Measurements from ENCODE around the gene PAH.

The PAH gene

DNA sequence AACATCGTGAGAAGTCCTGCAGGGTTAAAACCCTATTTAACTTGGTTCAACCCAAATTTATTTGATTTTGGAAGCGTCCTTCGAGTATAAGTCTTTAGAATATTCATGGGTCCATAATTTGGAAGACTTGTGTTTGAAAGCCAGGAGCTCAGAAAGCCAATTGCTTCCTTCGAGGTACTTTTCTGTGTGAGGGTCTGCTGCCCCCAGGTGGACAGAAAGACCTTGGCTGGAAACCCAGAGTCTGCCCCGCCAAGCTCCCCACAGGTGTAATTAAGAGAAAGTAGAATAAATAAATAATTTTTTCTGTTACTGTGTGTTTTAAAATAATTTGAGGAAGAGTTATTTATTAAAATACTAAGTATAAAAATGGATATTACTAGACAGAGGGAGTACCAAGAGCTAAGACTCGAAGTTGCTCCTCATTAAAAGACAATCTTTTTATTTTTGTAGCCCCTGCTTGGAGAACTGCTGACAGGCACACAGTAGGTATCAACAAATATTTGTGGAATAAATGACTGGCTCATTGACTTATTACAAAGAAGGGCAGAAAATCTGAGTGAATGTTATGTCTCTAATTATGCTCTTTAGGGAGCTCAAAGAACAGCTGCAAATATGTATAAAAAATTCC is 105.8 kb downstream of the PAH start:
- TF ChIP-seq, protein P1, sequence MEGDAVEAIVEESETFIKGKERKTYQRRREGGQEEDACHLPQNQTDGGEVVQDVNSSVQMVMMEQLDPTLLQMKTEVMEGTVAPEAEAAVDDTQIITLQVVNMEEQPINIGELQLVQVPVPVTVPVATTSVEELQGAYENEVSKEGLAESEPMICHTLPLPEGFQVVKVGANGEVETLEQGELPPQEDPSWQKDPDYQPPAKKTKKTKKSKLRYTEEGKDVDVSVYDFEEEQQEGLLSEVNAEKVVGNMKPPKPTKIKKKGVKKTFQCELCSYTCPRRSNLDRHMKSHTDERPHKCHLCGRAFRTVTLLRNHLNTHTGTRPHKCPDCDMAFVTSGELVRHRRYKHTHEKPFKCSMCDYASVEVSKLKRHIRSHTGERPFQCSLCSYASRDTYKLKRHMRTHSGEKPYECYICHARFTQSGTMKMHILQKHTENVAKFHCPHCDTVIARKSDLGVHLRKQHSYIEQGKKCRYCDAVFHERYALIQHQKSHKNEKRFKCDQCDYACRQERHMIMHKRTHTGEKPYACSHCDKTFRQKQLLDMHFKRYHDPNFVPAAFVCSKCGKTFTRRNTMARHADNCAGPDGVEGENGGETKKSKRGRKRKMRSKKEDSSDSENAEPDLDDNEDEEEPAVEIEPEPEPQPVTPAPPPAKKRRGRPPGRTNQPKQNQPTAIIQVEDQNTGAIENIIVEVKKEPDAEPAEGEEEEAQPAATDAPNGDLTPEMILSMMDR (IDR thresholded peaks at IDR 0.05): no peak
- Histone ChIP-seq H3K4me3 (no peak overlapping the region), H3K27ac (no peak overlapping the region)
- DNase-seq (ENCODE audit: low spot score): no peak

DNA sequence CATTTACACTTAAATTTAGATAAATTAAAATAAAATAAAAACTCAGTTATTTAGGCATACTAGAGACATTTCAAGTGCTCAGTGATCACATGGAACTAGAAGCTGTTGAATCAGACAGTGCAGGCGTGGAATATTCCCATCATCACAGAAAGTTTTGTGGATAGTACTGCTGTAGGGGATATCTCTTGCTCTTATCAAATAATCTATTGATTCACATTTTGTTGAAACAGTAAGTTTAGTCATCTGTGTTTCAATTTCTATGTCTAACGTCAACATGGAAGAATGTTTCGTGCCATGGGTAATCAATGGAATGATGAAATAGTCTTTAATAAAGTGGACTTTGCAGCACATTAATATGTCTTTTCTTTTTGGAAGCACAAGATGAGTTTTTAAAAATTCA is 108.6 kb downstream of the PAH start:
- TF ChIP-seq, protein P1 (IDR thresholded peaks at IDR 0.05): no peak
- Histone ChIP-seq H3K4me3 (no peak overlapping the region), H3K27ac (no peak overlapping the region)
- no peak for DNase-seq (ENCODE audit: low spot score)

DNA sequence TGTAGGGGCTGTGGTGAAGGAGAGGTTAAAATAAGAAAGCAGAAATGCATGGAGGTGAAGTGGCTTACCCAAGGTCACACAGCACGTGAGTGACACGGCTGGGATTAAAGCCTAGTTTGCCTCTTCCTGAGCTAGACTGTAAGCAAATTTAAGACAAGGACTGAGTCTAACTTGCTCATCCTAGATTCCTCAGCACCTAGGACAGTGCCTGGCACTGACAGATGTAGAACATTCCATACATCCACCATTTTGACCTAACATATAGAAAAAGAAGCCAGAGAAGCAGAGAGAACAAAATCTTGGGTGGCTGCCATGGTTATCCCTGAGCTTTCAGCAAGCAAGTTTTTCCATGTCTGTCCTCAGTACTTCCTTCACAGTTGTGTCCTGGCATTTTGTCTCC is 110.5 kb downstream of the PAH start:
- no peak for DNase-seq (ENCODE audit: low spot score)
- TF ChIP-seq, protein P1 (IDR thresholded peaks at IDR 0.05): no peak
- no peak overlapping the region for H3K27ac ChIP-seq
- no peak overlapping the region for H3K4me3 ChIP-seq

DNA sequence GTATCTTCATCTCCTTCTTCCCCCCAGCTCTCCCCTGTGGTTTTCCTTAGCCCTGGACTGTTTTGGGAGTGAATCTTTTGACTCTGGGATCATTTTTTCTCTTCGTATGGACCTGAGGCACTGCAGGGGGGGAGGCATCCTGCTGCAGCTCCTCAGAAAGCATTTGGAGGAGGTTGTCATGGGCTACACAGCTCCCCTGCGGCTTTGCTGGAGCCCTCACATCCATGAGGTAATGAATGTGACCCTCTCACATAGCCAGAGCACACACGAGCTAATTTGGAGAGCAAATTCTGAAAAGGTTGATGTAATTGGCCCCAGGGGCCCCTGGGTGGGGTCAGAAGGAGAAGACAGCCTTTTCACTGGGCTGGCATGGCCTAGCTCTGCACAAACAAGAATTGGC is 110.9 kb downstream of the PAH start:
- TF ChIP-seq, protein P1 (IDR thresholded peaks at IDR 0.05): no peak
- no peak for DNase-seq (ENCODE audit: low spot score)
- no peak overlapping the region for H3K4me3 ChIP-seq
- H3K27ac ChIP-seq: no peak overlapping the region

DNA sequence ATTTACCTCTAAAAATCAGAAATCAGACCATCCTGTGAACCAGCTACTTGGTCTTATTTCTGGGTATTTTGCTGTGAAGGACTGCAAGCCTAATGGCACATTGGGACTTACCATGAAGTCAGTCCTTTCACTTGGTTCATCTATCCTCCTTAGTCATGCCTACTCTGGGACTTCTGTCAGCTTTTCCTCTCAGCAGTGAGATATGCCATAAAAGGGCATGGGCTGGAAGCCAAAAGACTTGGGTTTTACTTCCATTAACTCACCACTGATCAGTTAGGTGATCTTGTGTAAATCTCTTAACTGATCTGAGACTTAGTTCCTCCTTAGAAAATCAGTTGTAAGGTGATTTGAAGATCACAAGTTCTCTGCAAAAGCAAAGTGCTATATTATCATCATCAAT is 116.5 kb downstream of the PAH start:
- Histone ChIP-seq H3K4me3 (no peak overlapping the region), H3K27ac (no peak overlapping the region)
- TF ChIP-seq, protein P1 (IDR thresholded peaks at IDR 0.05): no peak
- no peak for DNase-seq (ENCODE audit: low spot score)

DNA sequence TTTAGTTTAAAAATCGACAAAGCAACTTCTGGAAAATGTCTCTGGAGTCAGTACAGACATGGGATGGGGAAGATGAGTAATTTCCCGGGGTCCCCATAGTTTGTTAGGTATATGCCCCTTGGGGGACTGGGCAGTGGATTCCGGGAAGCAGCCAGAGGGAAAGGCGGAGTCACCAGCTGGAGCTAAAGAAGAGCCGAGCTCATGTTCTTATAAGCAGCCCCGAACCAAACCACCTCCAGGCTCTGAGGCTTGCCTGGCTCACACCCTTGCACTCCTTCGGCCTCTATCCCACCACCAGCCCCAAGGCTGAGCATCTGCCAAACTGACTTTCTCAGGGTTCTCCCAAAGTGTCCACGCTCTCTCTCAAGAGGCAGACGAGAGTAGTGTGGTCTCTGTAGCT is 117.8 kb downstream of the PAH start:
- no peak overlapping the region for H3K4me3 ChIP-seq
- TF ChIP-seq, protein P1 (IDR thresholded peaks at IDR 0.05): no peak
- no peak for DNase-seq (ENCODE audit: low spot score)

DNA sequence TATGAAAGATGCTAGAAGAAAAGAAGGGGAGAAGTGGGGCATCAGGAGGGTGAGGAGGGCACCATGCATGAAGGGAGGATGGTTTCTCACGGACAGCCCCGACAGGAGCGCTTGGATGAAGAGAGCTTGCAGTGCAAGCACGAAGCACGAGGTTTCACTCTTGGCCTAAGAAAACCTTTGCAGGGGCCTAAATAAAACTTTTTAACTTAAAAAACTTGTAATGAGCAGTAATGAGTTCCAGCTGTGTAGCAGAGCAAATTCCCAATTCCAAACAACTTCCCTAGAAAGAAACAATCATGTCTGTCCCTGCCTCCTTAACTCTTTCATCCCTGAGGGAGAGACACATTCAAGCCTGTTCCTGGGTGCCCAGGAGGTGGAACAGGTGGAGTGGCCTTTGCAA is 119.5 kb downstream of the PAH start:
- Histone ChIP-seq H3K27ac (no peak overlapping the region), H3K4me3 (no peak overlapping the region)
- TF ChIP-seq, protein P1 (IDR thresholded peaks at IDR 0.05): no peak
- no peak for DNase-seq (ENCODE audit: low spot score)

More for the DNA sequence above, 117.8 kb downstream of the PAH start:
- H3K27ac ChIP-seq: no peak overlapping the region
